ENCODE results near the gene GNAT1.
A peak's percentile ranks its signal among the peaks of the same experiment; 100 is the strongest.
"Not testable (repeated sequence)": the region's sequence is repeated elsewhere in the genome, so short reads cannot be mapped to it uniquely, and the experiment has no call there.

GNAT1 gene

DNA sequence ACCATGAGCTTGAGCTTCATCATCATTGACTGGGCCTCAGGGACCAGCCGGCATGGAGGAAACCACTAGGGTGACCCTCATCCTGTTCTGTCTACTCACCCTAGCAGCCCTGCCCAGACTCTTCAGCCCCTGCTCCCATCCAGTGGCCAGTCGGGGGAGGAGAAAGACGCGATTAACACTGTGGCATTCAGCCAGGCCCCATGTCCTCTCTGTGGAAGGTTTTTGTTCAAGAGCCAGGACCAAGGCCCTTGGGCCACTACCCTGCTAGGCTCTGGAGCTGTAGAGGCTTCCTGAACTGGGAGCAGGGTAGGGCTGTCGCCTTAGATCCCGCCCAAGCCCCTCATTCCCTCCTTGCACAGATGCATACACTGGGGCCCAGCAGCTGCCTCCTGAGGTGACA, 28.7 kb downstream of the GNAT1 start:
- DNase-seq (ENCODE audit: low read depth, low spot score): no peak

GRCh38 chr3:50221051-50221410, 29.6 kb downstream of the GNAT1 start:
- DNase-seq (ENCODE audit: low read depth, low spot score): no peak

DNA sequence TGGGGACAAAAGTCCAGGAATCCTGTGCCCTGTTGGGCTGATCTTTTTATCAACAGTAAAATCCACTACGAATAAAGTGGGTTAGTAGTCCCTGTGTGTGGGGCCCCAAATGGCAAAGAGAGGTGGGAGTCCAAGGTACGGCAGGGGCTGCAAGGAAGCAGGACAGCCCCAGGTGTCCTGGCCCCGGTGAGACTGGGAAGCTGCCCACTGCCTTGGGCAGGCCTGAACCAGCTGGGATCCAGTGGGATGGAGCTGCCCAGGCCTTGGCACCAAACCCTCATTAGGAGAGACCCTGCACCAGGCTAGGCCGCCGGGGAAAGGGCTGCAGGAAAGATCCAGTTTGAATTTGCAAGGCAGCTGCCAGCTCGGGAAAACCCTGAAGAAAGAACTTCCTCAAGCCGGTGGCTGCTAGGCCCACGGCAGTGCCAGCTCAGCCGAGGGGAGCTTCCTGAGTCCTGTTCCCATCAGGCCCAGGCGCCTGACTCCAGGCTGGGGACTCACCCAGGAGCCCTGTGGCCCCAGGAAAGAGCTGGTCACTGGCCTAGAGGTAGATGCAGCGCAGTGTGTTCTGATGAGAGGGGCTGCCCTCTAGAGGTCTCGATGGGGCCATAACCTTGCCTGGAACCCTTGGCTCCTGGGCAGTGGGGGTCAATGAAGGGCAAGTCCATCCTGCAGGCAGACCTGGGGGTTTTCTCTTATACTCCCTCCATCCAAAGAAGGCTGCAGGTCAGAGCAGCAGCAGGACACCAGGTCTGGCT, 30.2 kb downstream of the GNAT1 start:
- DNase-seq (ENCODE audit: low read depth, low spot score): no peak

DNA sequence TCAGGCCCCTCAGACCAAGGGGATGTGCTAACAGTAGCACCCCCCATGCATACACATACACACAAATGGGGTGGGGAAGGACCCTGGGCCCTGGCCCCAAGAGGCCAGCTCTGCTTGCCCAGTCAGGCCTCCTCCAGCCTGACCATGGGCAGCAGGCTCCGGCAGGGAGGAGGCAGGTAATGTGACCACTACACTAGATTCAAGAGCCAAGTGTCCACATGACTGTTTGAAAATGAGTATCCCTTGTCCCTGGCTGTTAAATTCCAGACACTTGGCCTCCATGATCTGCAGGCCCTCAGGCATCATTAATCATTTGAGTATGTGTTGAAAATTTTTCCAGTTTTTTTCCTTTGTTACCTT, 30.7 kb downstream of the GNAT1 start:
- no peak for DNase-seq (ENCODE audit: low read depth, low spot score)

DNA sequence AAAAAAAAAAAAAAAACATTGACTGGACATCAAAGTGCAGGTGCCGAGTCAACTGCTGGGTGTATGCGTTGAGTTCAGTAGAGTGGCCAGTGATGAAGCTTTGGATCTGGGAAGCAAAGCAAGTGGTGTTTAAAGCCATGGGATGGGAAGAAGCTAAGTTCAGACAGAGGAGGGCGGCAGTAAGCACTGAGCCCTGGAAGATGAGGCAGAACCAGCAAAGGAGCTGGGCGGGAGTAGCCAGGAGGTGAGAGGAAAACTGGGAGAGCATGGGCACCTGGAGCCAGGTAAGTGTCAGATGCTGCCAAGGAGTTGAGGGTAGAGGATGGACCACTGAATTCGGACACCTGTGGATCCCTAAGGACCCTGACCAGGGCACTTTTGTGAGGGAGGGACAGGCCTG, 33.2 kb downstream of the GNAT1 start:
- no peak for DNase-seq (ENCODE audit: low read depth, low spot score)

DNA sequence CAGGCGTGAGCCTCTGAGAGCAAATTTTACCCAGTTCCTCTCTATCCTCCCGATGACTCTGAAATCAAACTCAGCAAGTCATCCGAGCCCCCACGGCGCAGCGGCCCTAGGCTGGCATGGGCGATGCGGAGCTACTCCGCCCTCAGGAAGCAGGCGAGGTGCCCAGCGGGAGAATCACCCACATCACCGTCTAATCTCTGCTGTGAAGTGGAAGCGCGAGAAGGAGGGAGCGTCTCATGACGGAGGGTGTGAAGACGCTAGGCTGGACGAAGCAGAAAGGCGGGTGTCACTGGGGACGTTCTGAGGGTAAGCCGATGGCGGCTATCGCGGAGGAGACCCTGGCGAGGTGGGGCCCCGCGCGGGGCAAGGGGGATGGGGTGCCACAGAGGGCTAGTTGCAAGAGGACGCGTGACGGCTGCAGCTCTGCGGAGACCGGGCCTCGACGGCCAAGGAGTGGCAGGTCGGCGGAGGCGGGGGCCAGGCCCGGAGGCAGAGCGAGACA, 35.5 kb downstream of the GNAT1 start:
- no peak for DNase-seq (ENCODE audit: low read depth, low spot score)

GRCh38 chr3:50227390-50228183, 36.2 kb downstream of the GNAT1 start:
- no peak for DNase-seq (ENCODE audit: low read depth, low spot score)

- DNase-seq (ENCODE audit: low read depth, low spot score): not testable (repeated sequence)
These were observed 36.9 kb downstream of the GNAT1 start for GRCh38 chr3:50228184-50228763.

DNA sequence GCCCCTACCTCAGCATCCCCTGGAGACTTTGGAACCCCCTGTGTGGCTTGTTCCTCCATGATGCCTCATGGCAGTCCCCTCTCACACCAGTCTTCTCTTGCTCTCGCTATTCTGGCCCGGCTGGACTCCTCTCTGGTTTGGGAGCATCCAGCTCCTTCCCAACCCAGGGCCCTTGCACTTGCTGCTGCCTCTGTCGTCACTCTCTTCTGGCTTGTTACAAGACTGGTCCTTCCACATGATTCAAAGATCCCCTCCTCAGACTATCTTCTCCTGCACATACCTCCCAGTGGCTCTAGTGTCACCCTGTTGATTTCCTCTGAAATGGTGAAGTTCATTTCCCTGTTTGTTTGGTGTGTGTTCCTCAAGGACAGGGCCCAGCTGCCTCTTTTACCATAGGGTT, 38.1 kb downstream of the GNAT1 start:
- no peak for DNase-seq (ENCODE audit: low read depth, low spot score)

DNA sequence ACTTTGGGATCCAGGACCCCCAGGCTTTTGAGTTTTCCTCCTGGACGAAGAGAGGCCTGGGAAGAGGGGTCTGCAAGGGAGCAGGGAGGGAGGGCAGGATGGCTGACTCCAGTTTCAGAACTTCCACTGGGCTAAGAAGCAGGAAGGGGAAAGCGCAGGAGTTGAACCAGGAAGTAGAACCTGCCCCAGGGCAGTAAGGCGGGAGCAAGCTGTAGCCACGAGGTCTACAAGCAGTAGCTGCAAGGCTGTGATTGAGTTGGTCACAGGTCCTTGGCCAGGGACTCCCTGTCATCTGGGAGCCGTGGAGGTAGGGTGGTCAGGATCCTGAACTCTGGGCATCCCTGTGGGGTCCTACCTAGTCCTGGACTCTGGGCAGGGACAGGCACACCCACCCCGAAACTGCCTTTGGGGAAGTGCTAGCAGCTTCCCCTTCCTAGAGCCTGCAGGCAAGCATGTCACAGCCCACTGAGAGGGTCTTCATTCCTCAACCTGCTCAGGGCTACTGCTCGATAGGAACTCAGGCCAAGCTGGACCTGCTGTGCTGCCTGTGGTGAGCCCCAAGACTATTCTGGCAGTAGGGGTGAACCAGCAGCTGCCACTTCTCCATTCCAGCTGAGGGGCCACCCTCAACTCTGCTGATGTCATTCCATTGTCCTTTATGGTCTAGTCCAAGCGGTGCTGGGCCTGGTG, 38.8 kb downstream of the GNAT1 start:
- no peak for DNase-seq (ENCODE audit: low read depth, low spot score)

- no peak for DNase-seq (ENCODE audit: low read depth, low spot score)
These were observed 39.4 kb downstream of the GNAT1 start for GRCh38 chr3:50230794-50231125.

- no peak for DNase-seq (ENCODE audit: low read depth, low spot score)
These were observed 40.2 kb downstream of the GNAT1 start for GRCh38 chr3:50231581-50231980.

DNA sequence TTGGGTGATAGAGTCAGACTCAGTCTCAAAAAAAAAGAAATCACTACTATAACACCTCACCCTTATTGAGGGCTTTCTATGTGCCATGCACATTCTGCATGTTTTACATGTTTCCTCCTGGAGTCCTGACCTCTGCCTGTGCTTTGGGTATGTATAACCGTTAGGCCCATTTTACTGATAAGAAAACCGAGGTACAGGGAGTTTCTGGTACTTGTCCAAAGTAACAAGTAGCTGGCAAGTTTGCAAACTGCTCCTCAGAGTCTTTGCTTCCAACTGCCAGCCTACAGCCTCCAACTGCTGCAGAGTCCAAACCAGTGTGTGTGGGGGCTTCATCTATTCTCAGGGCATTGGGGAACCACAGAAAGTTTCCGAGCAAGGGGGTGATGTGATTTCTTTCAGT, 40.9 kb downstream of the GNAT1 start:
- DNase-seq (ENCODE audit: low read depth, low spot score): no peak

- no peak for DNase-seq (ENCODE audit: low read depth, low spot score)
These were observed 41.8 kb downstream of the GNAT1 start for GRCh38 chr3:50233176-50233575.

- peak; percentile 89 for DNase-seq (ENCODE audit: low read depth, low spot score)
These were observed 44.5 kb downstream of the GNAT1 start, which contains the start of gene GNAI2 for GRCh38 chr3:50235716-50236483. GNAI2 (plus strand) TSS chr3:50236204; CDS start chr3:50236336, 132 bp downstream.

GRCh38 chr3:50236484-50237132, 45.2 kb downstream of the GNAT1 start:
- DNase-seq (ENCODE audit: low read depth, low spot score): no peak

DNA sequence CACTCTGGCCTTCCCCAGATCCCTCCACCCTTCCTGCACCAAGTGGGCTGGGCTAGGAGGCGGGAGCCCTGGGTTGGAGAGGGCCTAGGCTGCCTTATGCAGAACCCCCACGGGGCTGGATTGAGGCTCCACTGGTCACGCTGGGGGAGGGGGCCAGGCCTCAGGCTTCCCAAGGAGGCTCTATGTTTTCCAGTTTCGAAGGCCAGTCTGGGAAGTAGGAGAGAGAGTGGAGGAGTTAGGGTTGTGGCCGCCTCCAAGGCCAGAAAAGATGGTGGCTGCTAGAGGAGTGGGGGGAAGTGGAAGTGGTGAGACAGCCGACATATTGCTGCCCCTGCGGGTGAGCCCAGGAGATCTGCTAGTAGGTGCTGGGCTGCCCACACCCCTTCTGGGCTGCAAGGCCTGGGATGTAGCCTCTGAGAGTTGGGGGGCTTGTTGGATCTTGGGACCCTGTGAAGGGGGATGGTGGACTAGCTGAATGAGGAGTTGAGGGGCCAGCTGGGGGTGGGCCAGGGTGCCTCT, 45.8 kb downstream of the GNAT1 start:
- DNase-seq (ENCODE audit: low read depth, low spot score): no peak

- no peak for DNase-seq (ENCODE audit: low read depth, low spot score)
These were observed 46.5 kb downstream of the GNAT1 start for GRCh38 chr3:50237754-50238548.

- DNase-seq (ENCODE audit: low read depth, low spot score): no peak
These were observed 47.2 kb downstream of the GNAT1 start for GRCh38 chr3:50238549-50239026.

DNA sequence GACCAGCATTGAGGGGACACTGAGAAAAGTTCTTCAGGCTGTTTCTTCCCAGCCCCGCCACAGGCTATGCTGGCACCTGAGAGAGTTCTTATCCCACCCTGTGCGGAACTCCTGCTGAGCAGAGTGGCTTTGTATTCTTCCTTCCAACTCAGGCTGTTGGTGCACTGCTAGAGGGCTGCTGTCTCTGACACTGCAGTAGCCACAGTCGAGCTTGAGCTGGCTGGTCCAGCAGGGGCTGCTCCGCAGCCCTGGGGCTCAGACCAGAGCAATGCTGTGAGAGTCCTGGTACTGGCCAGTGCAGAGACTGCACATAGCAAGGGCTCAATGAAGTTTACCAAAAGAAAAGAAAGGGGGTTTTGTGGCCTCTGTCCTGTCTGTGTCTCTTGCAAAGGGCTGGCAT, 48.2 kb downstream of the GNAT1 start:
- no peak for DNase-seq (ENCODE audit: low read depth, low spot score)
